ENCODE data around the gene SNX32. TPM values are rescaled to one million over a fixed set of nuclear protein-coding genes. Genes with fewer than 3 reads are reported as not detected.

SNX32 gene
- total RNA-seq, 1 experiment from 2014 or later: not detected

GRCh38 chr11:65865550-65866172 is 31.9 kb downstream of the SNX32 start:
- Histone ChIP-seq H4K20me1 (ENCODE audit: insufficient read depth) (no peaks in the 10 kb centered on the region), H3K9me3 (ENCODE audit: control insufficient read depth in 1 of 2, insufficient read depth in 1 of 2, low read depth in 1 of 2, low read length in 2 of 2) (no peaks in the 10 kb centered on the region), H2AFZ (ENCODE audit: low read depth, low read length, poor library complexity, severe bottlenecking) (no peak overlapping the region), H3K27me3 (ENCODE audit: insufficient read depth, low read length) (no peaks in the 10 kb centered on the region), H3K4me3 (replicated peaks in 1 of 2; ENCODE audit: low read depth in 1 of 2, low read length in 2 of 2) (no peak overlapping the region), H3K4me1 (ENCODE audit: control insufficient read depth in 1 of 2, insufficient read depth in 2 of 2, low read length in 2 of 2) (peaks cover 9 to 12% of the 10 kb centered on the region in 2 experiments), H3K79me2 (ENCODE audit: insufficient read depth, low read length) (peaks cover 22% of the 10 kb centered on the region), H3K27ac (ENCODE audit: low read depth, low read length) (no peak overlapping the region), H3K4me2 (ENCODE audit: low read length) (no peak overlapping the region), H3K36me3 (ENCODE audit: control insufficient read depth in 1 of 2, insufficient read depth in 2 of 2, low read length in 2 of 2) (peaks cover 7 to 18% of the 10 kb centered on the region in 2 experiments; a peak in 3 of 4 replicates), H3K9ac (ENCODE audit: low read length) (no peak overlapping the region), H3K9me2 (ENCODE audit: insufficient read depth) (no peaks in the 10 kb centered on the region)
- no TSS peak for BruUV-seq (replicated peaks)
- POLR2A ChIA-PET: interaction anchor here (1.3 kb wide), 1 partner anchor 24 kb away, joined by 4 read pairs; the partner anchor contains the start of gene CCDC85B
- ATAC-seq (no peak), DNase-seq (ENCODE audit: low read depth, low spot score) (no peak)
- CTCF ChIA-PET: no interaction called here
- intact Hi-C loops (cut with micrococcal nuclease): no loop called here
- RAD21 ChIA-PET (ENCODE audit: low non-redundant PET in 1 of 2, low total read pairs in 2 of 2, uncharacterized antibody in 2 of 2, unreplicated experiment in 2 of 2): no interaction called here
- TF ChIP-seq EGR1 (IDR thresholded peaks at IDR 0.05; ENCODE audit: low read depth): no peak
- TF ChIP-seq ZNF274 (IDR thresholded peaks at IDR 0.05; ENCODE audit: low read depth, low read length): no peak
- TF ChIP-seq JUND (IDR thresholded peaks at IDR 0.05): no peak
- no peak for TF ChIP-seq FOSL1 (IDR thresholded peaks at IDR 0.05; ENCODE audit: low read depth)
- TF ChIP-seq CEBPB (IDR thresholded peaks at IDR 0.05; ENCODE audit: low read depth): no peak
- TF ChIP-seq EZH2 (IDR thresholded peaks at IDR 0.05): no peak
- no peak for TF ChIP-seq SRF (IDR thresholded peaks at IDR 0.05; ENCODE audit: low read depth)
- TF ChIP-seq CBX3 (IDR thresholded peaks at IDR 0.05; ENCODE audit: low read depth): no peak
- no peak for TF ChIP-seq RAD21 (IDR thresholded peaks at IDR 0.05; ENCODE audit: low read depth)
- TF ChIP-seq POLR2A (IDR thresholded peaks at IDR 0.05; ENCODE audit: borderline replicate concordance, extremely low read depth, insufficient read depth, insufficient read length): no peak
- no peak for TF ChIP-seq REST (IDR thresholded peaks at IDR 0.05; ENCODE audit: low read depth)
- no peak for TF ChIP-seq ATF3 (IDR thresholded peaks at IDR 0.05)
- no peak for TF ChIP-seq YY1 (IDR thresholded peaks at IDR 0.05; ENCODE audit: extremely low read depth, insufficient replicate concordance, low read depth, low read length)
- TF ChIP-seq ZFX (IDR thresholded peaks at IDR 0.05): no peak
- no peak for TF ChIP-seq ELF1 (IDR thresholded peaks at IDR 0.05; ENCODE audit: borderline replicate concordance, low read depth)
- TF ChIP-seq SIN3A (IDR thresholded peaks at IDR 0.05; ENCODE audit: low read depth): no peak

Measured in HCT116 (cell line).